GM12875 (cell line): ENCODE data around the gene RFLNA.

Experiments used
- H3K4me3 ChIP-seq: one replicate; pipeline ENCODE4 v1.5.1; 2011; ENCODE audit warnings: low read depth, low read length, control low read depth
- TF ChIP-seq, protein P1 (sequence below): IDR thresholded peaks from 2 replicates; pipeline ENCODE4 v1.5.1; 2011; ENCODE audit warnings: low read depth, mild to moderate bottlenecking, control low read depth, inconsistent platforms, low read length, moderate library complexity, borderline replicate concordance; ENCODE audit not compliant: insufficient read depth

The RFLNA gene

DNA sequence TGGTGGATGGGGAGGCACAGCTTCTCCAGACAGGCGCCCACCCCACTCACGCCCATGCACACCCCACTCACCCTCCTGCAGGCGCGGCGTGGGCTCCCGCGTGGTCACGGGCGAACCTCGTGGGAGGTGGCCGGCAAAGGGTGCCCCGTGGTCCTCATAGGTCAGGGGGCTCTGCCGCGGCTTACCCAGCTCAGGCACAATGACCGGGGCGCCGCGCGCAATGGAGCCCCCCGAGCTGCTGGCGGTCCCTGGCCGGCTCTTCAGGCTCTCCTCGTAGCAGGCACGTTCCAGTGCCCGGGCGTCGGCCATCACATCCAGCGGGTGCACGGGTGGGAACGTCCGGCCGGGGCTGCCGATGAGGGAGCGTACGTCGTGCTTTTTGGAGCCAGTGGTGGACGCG lies 49.6 kb downstream of the RFLNA start:
- no peak overlapping the region for H3K4me3 ChIP-seq
- TF ChIP-seq, protein P1, sequence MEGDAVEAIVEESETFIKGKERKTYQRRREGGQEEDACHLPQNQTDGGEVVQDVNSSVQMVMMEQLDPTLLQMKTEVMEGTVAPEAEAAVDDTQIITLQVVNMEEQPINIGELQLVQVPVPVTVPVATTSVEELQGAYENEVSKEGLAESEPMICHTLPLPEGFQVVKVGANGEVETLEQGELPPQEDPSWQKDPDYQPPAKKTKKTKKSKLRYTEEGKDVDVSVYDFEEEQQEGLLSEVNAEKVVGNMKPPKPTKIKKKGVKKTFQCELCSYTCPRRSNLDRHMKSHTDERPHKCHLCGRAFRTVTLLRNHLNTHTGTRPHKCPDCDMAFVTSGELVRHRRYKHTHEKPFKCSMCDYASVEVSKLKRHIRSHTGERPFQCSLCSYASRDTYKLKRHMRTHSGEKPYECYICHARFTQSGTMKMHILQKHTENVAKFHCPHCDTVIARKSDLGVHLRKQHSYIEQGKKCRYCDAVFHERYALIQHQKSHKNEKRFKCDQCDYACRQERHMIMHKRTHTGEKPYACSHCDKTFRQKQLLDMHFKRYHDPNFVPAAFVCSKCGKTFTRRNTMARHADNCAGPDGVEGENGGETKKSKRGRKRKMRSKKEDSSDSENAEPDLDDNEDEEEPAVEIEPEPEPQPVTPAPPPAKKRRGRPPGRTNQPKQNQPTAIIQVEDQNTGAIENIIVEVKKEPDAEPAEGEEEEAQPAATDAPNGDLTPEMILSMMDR, result no peak

DNA sequence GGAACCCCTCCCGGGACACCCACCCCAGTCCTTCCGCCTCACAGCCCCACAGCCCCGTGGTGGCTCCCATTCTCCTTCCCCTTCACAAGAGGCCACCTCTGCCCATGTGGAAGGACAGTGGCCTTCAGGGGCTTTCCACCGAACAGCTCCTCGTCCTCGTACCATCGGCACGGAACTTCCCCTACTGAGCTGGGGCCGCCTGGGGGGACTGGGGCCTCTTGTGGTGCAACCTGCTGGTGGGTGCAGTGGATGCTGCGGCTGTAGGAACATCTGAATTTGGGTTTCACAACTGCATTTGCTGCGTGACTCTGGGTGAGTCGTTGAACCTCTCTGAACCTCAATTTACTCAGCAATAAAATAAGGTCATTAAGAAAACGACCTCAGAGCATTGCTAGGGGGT lies 50.9 kb downstream of the RFLNA start:
- H3K4me3 ChIP-seq, result no peak overlapping the region
- TF ChIP-seq, protein P1, result no peak

DNA sequence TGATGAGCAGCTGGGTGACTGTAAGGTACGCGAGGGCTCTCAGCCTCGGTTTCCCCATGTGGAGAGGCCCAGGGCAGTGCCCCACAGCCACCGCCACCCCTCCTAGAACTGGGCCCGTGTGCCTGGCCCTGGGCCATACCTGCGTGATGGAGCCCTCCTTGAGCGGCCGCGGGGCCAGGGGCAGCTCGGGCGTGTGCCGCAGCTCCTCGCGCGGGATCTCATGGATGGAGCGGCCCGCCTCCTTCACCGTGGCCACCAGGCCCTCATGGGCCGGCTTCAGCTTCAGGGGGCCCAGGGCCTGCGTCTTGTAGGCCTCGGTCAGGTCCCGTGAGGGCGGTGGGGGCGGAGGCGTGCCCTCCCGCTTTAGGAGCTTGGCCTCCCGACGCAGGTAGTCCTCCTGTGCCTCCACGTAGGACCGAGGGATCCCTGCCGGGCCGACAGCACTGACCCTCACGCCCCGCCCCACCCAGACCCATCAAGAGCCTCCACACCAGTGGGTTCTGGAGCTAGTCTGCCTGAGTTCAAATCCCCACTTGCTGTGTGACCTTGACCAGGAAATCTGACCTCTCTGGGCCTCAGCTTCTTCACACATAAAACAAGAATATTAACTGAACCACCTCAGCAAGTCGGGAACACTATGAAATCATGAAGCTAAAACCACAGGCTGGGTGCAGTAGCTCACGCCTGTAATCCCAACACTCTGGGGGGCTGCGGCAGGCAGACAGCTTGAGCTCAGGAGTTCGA lies 51.7 kb downstream of the RFLNA start:
- no peak overlapping the region for H3K4me3 ChIP-seq
- TF ChIP-seq, protein P1, result no peak

DNA sequence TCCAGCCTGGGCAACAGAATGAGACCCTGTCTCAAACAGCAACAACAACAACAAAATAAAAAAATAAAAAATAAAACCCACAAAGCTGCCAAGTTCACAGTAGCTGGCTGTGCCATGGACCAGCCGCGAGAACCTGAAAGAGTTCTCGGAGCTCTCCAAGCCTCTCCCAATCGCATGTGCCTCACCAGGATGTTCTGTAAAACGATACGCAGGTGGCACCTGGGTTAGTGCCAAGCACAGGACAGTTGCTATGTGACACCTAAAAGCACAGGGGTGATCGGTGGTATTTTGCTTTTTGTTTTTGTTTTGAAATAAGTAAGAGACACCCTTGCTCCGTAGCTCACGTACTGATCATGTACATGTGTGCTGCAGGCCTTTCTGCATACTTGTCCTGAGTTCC lies 52.4 kb downstream of the RFLNA start:
- TF ChIP-seq, protein P1, result no peak
- H3K4me3 ChIP-seq, result no peak overlapping the region

DNA sequence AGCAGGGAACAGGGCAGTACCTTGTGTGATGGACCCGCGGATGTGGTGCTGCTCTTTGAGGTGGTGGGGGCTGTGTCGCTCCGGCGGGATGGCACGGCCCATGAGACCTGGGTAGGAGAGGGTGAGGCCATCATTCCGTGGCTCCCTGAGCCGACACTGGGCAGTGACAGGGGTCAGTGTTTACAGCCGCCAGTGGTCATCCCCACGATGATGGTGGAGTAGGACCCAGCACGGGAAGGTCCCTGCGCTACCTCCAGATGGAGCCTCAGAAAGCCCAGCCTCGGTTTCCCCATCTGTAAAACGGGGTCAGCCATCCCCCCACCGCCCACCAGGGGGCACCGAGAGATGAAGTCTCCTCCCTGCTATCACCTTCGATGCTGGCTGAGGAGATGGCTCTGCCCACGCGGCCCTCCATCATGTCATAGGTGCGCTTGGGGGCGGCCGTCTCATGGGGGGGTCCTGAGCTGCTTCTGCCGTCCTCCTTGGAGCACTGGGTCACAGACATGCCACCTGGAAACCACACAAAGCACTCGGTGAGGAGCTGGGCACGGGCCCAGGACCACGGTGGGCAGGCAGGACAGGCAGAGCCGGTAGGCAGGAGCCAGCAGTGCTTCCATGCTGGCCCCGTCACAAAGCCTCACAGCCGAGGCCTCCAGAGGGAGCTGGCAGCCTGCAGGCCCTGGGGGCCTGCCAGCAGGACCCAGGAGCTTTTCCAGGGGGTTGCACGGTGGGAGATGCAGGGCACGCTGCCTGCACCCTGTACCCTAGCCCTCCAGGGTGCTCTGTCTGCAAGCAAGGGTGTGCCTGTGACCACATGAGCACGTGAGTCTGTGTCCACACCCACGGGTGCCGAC lies 53.1 kb downstream of the RFLNA start:
- no peak overlapping the region for H3K4me3 ChIP-seq
- TF ChIP-seq, protein P1, result peak; percentile 69

DNA sequence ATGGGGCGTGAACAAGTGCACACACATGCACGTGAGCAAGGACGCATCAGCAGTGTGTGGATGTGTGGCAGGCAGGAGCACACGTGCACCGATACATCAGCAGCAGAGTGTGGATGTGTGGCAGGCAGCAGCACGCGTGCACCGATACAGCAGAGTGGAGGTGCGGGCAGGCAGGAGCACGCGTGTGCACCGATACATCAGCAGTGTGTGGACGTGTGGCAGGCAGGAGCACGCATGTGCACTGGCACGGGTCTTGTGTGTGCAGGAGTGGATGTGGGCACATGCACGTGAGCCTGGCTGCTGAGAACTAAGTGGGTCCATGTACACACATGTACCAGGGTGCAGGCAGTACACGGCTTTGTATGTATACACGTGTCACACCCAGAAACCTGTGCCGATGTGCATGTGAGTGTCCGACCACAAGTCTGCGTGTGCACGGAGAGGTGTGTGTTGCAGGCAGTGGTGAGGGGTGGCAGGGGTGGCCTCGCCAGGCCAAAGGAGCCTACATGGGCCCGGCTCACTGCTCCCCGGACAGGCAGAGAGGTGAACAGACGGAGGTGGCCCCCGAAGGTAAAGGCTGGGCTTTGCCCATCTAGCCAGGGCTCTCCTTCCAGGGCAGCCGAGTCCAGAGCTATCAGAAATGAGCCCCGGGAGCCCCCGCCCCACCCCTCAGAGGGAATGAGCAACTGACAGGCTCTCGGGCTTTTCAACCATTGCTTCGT lies 53.9 kb downstream of the RFLNA start:
- TF ChIP-seq, protein P1, result no peak
- H3K4me3 ChIP-seq, result no peak overlapping the region
